ENCODE measurements around the gene RNF138.

- TF ChIP-seq CTCF (conservative IDR thresholded peaks at IDR 0.05 in 1 of 2, IDR thresholded peaks at IDR 0.05 in 1 of 2; ENCODE audit: low read depth in 1 of 2, low read length in 2 of 2) (no peak), EZH2 (IDR thresholded peaks at IDR 0.05; ENCODE audit: low read length, missing control alignments) (no peak)
These were observed 48.2 kb downstream of the RNF138 start for GRCh38 chr18:32139835-32140283.

Measured in fibroblast of lung (primary cell).